Smooth muscle cell (in vitro differentiated cells): ENCODE data around the gene VAV1. TPM values are rescaled to one million over a fixed set of nuclear protein-coding genes. Genes with fewer than 3 reads are reported as not detected.

Experiments
- DNase-seq: peaks from one replicate; lab custom pipeline; 2025; ENCODE audit not compliant: unreplicated experiment; lab: John Stamatoyannopoulos, UW
- H2AFZ ChIP-seq: fragments of 200-600 bp; sonication (generic); 2 replicates; pipeline ENCODE4 v1.6.0; 2016; ENCODE audit warnings: antibody characterized with exemption, low read depth, mild to moderate bottlenecking
- H3F3A ChIP-seq: fragments of 200-600 bp; sonication (generic); 2 replicates; pipeline ENCODE4 v1.6.0; 2017; ENCODE audit warnings: antibody characterized with exemption, low read depth
- H3K27ac ChIP-seq: fragments of 200-600 bp; sonication (generic); 2 replicates; pipeline ENCODE4 v1.5.1; 2016; ENCODE audit warnings: low read depth, mild to moderate bottlenecking
- H3K27me3 ChIP-seq: fragments of 200-600 bp; sonication (generic); 2 replicates; pipeline ENCODE4 v1.6.1; 2016; ENCODE audit warnings: low read depth, mild to moderate bottlenecking
- H3K36me3 ChIP-seq: fragments of 200-600 bp; sonication (generic); 2 replicates; pipeline ENCODE4 v1.5.1; 2016; ENCODE audit warnings: low read depth
- H3K4me1 ChIP-seq: fragments of 200-600 bp; sonication (generic); 2 replicates; pipeline ENCODE4 v1.5.1; 2016; ENCODE audit warnings: low read depth
- H3K4me2 ChIP-seq: fragments of 200-600 bp; sonication (generic); 2 replicates; pipeline ENCODE4 v1.6.0; 2016; ENCODE audit warnings: mild to moderate bottlenecking
- H3K4me3 ChIP-seq: fragments of 200-600 bp; sonication (generic); 2 replicates; pipeline ENCODE4 v1.5.1; 2016; ENCODE audit warnings: mild to moderate bottlenecking
- H3K79me2 ChIP-seq: fragments of 200-600 bp; sonication (generic); 2 replicates; pipeline ENCODE4 v1.6.0; 2016; ENCODE audit warnings: low read depth, mild to moderate bottlenecking
- H3K9ac ChIP-seq: fragments of 200-600 bp; sonication (generic); 2 replicates; pipeline ENCODE4 v1.6.0; 2016; ENCODE audit warnings: low read depth
- H3K9me3 ChIP-seq: fragments of 200-600 bp; sonication (generic); replicated peaks from 2 replicates; pipeline ENCODE4 v1.5.1; 2016; ENCODE audit warnings: low read depth
- H4K20me1 ChIP-seq: fragments of 200-600 bp; sonication (generic); 2 replicates; pipeline ENCODE4 v1.6.0; 2016; ENCODE audit warnings: low read depth
- WGBS: methylation state at CpG from one replicate; pipeline ENCODE4 v1.1.7; 2016; ENCODE audit warnings: low lambda C conversion rate; 5-methylcytosine and 5-hydroxymethylcytosine counted together
- polyA plus RNA-seq: library from polyadenylated mRNA; unstranded; fragments of >200 nt; fragmentation: Nextera tagmentation; extraction: Ambion mirVana; gene quantifications from 2 replicates; pipeline ENCODE4 v1.2.1, GENCODE V29; 2016
- total RNA-seq: library from RNA; depleted of rRNA; stranded (reverse); fragments of >200 nt; gene quantifications from 2 replicates; pipeline ENCODE4 v1.2.3, GENCODE V29; 2014
- TF ChIP-seq, protein P1 (sequence below): fragments of 200-600 bp; sonication (generic); IDR thresholded peaks from 2 replicates; pipeline ENCODE4 v1.5.1; 2017; ENCODE audit warnings: borderline replicate concordance, mild to moderate bottlenecking, antibody characterized with exemption; ENCODE audit not compliant: insufficient read depth, poor library complexity, severe bottlenecking

VAV1 gene
- total and polyA plus RNA-seq, 2 experiments from 2014 or later: not detected

DNA sequence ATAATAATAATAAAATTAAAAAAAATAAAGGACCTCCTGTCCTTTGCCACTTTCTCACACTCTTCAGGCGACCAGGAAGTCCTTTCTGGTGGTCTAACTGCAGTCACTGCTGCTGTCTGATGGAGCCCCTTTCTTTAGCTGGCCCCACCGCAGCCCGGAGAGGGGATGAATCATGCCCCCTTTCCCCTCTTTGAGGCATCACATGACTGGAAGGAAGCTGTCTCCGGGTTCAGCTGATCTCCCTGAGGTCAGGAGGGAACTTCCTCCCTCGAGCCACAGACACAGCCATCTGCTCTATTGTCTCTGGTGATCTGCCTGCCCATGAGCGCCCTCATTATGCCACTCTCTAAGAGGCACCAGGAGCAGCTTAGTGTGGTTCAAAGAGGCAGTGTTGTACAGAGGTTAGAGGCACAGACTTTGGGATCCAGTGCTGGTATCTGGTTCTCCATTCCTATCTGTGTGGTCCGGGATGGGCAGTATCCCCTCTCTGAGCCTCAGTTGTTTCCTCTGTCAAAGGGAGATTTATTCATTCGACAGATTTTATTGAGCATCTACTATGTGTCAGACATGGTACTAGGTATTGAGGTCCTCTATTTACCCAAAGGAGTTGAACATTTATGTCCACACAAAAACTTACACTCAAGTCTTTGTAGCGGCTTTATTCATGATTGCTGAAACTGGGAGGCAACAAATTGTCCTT, 30.0 kb downstream of the VAV1 start:
- WGBS: 74% methylated on average over 9 of the region's 9 CpGs
- TF ChIP-seq, protein P1, sequence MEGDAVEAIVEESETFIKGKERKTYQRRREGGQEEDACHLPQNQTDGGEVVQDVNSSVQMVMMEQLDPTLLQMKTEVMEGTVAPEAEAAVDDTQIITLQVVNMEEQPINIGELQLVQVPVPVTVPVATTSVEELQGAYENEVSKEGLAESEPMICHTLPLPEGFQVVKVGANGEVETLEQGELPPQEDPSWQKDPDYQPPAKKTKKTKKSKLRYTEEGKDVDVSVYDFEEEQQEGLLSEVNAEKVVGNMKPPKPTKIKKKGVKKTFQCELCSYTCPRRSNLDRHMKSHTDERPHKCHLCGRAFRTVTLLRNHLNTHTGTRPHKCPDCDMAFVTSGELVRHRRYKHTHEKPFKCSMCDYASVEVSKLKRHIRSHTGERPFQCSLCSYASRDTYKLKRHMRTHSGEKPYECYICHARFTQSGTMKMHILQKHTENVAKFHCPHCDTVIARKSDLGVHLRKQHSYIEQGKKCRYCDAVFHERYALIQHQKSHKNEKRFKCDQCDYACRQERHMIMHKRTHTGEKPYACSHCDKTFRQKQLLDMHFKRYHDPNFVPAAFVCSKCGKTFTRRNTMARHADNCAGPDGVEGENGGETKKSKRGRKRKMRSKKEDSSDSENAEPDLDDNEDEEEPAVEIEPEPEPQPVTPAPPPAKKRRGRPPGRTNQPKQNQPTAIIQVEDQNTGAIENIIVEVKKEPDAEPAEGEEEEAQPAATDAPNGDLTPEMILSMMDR: no peak
- no peaks in the 10 kb centered on the region for H3K79me2 ChIP-seq
- no peak for DNase-seq
- no peaks in the 10 kb centered on the region for H3K9me3 ChIP-seq
- no peaks in the 10 kb centered on the region for H3K27me3 ChIP-seq
- H3K4me2 ChIP-seq: no peak overlapping the region
- no peaks in the 10 kb centered on the region for H3F3A ChIP-seq
- H3K4me1 ChIP-seq: no peaks in the 10 kb centered on the region
- no peak overlapping the region for H2AFZ ChIP-seq
- no peak overlapping the region for H3K9ac ChIP-seq
- no peaks in the 10 kb centered on the region for H3K36me3 ChIP-seq
- no peaks in the 10 kb centered on the region for H4K20me1 ChIP-seq
- no peak overlapping the region for H3K4me3 ChIP-seq
- H3K27ac ChIP-seq: no peak overlapping the region

DNA sequence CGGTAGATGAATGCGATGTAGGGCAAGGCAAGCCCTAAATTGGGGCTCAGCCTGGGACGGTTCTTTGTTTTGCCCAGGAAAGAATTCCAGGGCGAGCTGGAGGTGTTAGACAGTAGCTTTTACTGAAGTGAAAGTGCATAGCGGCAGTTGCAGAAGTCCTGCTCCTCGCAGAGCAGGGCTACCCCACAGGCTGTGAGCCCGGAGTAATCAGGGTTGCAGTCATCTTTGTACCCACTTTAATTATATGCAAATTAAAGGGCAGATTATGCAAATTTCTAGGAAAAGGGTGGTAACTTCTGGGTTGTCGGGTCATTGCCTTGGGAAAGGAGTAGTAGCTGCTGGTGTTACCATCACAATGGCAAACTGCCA, 30.5 kb downstream of the VAV1 start:
- H3K4me3 ChIP-seq: no peak overlapping the region
- DNase-seq: no peak
- WGBS: 87% methylated on average over 8 of the region's 8 CpGs

DNA sequence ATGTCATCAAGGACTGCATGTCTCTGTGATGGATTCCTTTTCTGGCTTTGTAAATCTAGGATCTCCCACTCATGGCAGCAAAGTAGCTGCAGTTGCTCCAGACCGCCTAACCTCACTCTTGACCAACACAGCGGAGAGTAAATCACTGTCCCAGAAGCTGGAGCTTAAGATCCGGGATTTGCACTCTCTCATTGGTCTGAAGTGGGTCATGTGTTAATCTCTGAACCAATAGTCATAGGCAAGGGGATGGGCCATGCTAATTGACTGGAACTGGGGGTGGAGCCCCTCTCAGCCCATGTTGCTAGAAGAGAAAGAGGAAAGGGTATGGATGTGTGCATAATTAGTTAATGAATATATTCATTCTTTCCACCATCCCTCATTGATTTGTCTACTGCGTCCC, 34.0 kb downstream of the VAV1 start:
- TF ChIP-seq, protein P1: no peak
- Histone ChIP-seq H4K20me1 (no peaks in the 10 kb centered on the region), H3K27me3 (no peaks in the 10 kb centered on the region), H3K4me1 (no peaks in the 10 kb centered on the region), H3K4me2 (no peak overlapping the region), H3K9me3 (no peaks in the 10 kb centered on the region), H3K4me3 (no peak overlapping the region), H3F3A (no peaks in the 10 kb centered on the region), H2AFZ (no peak overlapping the region), H3K79me2 (no peaks in the 10 kb centered on the region), H3K9ac (no peak overlapping the region), H3K27ac (no peak overlapping the region), H3K36me3 (no peaks in the 10 kb centered on the region)
- no peak for DNase-seq
- 88% methylated on average over 4 of the region's 4 CpGs for WGBS

More for the DNA sequence above, 30.5 kb downstream of the VAV1 start:
- H3F3A ChIP-seq: no peaks in the 10 kb centered on the region
- H3K79me2 ChIP-seq: no peaks in the 10 kb centered on the region
- no peaks in the 10 kb centered on the region for H3K36me3 ChIP-seq
- H3K4me2 ChIP-seq: no peak overlapping the region
- no peaks in the 10 kb centered on the region for H4K20me1 ChIP-seq
- no peak overlapping the region for H3K27ac ChIP-seq
- H3K4me1 ChIP-seq: no peaks in the 10 kb centered on the region
- H3K9ac ChIP-seq: no peak overlapping the region
- H3K27me3 ChIP-seq: no peaks in the 10 kb centered on the region
- no peak overlapping the region for H2AFZ ChIP-seq
- no peaks in the 10 kb centered on the region for H3K9me3 ChIP-seq
- TF ChIP-seq, protein P1: no peak

DNA sequence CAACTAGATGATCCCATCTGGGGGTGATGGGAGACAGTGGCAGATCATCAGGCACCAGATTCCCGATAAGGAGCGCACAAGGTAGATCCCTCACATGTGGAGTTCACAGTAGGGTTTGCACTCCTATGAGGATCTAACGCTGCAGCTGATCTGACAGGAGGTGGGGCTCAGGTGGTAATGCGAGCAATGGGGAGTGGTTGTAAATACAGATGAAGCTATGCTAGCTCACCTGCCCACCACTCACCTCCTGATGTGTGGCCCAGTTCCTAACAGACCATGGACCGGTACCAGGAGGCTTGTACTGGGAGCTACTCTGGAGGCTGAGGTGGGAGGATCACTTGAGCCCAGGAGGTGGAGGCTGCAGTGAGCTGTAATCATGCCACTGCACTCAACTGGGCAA, 34.8 kb downstream of the VAV1 start:
- H3K27me3 ChIP-seq: no peaks in the 10 kb centered on the region
- H3K27ac ChIP-seq: no peak overlapping the region
- no peaks in the 10 kb centered on the region for H3K79me2 ChIP-seq
- no peaks in the 10 kb centered on the region for H3K36me3 ChIP-seq
- 92% methylated on average over 5 of the region's 5 CpGs for WGBS
- H3K9ac ChIP-seq: no peak overlapping the region
- no peak overlapping the region for H3K4me3 ChIP-seq
- H3K9me3 ChIP-seq: no peaks in the 10 kb centered on the region
- no peak for DNase-seq
- H3K4me1 ChIP-seq: no peaks in the 10 kb centered on the region
- no peaks in the 10 kb centered on the region for H3F3A ChIP-seq
- no peak overlapping the region for H3K4me2 ChIP-seq
- TF ChIP-seq, protein P1: no peak
- no peaks in the 10 kb centered on the region for H4K20me1 ChIP-seq
- H2AFZ ChIP-seq: no peak overlapping the region
